ENCODE data around the gene ALDH6A1. TPM values are rescaled to one million over a fixed set of nuclear protein-coding genes. Genes with fewer than 3 reads are reported as not detected.

The ALDH6A1 gene
- total and polyA plus RNA-seq, 2 experiments from 2014 or later = 76.8 to 83.8 TPM

DNA sequence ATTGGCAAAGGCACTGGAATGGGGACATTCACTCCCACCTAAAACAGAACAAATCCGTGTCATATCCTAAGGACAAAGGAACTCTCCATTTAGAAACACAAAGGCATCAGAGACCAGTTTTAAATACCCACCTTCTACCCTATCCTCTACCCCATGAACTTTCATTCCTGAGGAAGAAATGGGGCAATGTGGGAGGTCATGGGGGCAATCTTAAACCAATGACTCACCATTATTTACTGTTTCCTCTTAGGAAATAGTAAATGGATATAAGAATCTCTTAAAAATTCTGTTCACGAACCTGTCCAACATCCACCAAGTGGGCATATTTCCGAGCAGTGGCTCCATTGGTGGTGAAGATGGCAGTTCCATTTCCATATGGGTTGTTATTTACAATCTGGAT, 19.4 kb downstream of the ALDH6A1 start:
- no peaks in the 10 kb centered on the region for H3K27me3 ChIP-seq
- H3K9me3 ChIP-seq (ENCODE audit: low read depth) = no peaks in the 10 kb centered on the region
- TF ChIP-seq EZH2 (IDR thresholded peaks at IDR 0.05; ENCODE audit: borderline replicate concordance) (no peak), EZH2phosphoT487 (IDR thresholded peaks at IDR 0.05; ENCODE audit: low read depth, severe bottlenecking, unreplicated experiment) (no peak)
- TF ChIP-seq, protein P1, sequence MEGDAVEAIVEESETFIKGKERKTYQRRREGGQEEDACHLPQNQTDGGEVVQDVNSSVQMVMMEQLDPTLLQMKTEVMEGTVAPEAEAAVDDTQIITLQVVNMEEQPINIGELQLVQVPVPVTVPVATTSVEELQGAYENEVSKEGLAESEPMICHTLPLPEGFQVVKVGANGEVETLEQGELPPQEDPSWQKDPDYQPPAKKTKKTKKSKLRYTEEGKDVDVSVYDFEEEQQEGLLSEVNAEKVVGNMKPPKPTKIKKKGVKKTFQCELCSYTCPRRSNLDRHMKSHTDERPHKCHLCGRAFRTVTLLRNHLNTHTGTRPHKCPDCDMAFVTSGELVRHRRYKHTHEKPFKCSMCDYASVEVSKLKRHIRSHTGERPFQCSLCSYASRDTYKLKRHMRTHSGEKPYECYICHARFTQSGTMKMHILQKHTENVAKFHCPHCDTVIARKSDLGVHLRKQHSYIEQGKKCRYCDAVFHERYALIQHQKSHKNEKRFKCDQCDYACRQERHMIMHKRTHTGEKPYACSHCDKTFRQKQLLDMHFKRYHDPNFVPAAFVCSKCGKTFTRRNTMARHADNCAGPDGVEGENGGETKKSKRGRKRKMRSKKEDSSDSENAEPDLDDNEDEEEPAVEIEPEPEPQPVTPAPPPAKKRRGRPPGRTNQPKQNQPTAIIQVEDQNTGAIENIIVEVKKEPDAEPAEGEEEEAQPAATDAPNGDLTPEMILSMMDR (IDR thresholded peaks at IDR 0.05; ENCODE audit: poor library complexity) = no peak
- no peak overlapping the region for H3K4me3 ChIP-seq
- 91% methylated on average over 3 of the region's 3 CpGs for WGBS (ENCODE audit: low lambda C conversion rate, missing lambda C conversion rate)
- no peak for DNase-seq (ENCODE audit: low spot score)
- no peak overlapping the region for H2AFZ ChIP-seq
- H3K27ac ChIP-seq = no peak overlapping the region
- H3K79me2 ChIP-seq = no peaks in the 10 kb centered on the region
- no peaks in the 10 kb centered on the region for H4K20me1 ChIP-seq (ENCODE audit: insufficient read depth, poor library complexity, severe bottlenecking)
- no peaks in the 10 kb centered on the region for H3K4me1 ChIP-seq (ENCODE audit: insufficient read depth)
- H3K9me2 ChIP-seq (replicated peaks; ENCODE audit: insufficient read depth) = no peaks in the 10 kb centered on the region
- no peaks in the 10 kb centered on the region for H3K36me3 ChIP-seq (replicated peaks; ENCODE audit: insufficient read depth, low read depth)
- H3K4me2 ChIP-seq = no peak overlapping the region

DNA sequence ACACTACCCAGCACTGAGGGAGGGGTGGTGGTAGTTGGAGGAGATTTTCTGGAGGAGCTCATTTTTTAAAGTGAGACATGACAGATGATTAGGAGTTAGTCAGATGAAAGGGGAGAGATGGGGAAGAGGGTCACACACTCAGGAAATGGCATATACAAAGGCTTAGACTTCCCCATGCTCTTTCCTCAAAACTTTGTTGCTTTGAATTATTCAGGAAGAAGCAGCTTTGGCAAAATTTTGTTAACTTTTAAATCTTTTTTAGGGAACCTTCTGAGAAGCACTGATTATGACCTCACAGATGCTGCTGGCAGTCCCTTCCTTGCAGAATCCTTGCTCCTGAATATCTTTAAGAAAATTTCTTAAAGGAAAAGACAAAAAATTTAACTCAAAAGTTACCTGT, 19.8 kb downstream of the ALDH6A1 start:
- H3K4me3 ChIP-seq = no peak overlapping the region
- H3K27ac ChIP-seq = no peak overlapping the region
- H2AFZ ChIP-seq = no peak overlapping the region
- H3K4me2 ChIP-seq = no peak overlapping the region
- no peaks in the 10 kb centered on the region for H3K79me2 ChIP-seq
- H3K9me2 ChIP-seq (replicated peaks; ENCODE audit: insufficient read depth) = no peaks in the 10 kb centered on the region
- no peaks in the 10 kb centered on the region for H3K9me3 ChIP-seq (ENCODE audit: low read depth)
- no peaks in the 10 kb centered on the region for H3K4me1 ChIP-seq (ENCODE audit: insufficient read depth)
- DNase-seq (ENCODE audit: low spot score) = no peak
- H4K20me1 ChIP-seq (ENCODE audit: insufficient read depth, poor library complexity, severe bottlenecking) = no peaks in the 10 kb centered on the region
- no peaks in the 10 kb centered on the region for H3K36me3 ChIP-seq (replicated peaks; ENCODE audit: insufficient read depth, low read depth)
- TF ChIP-seq, protein P1 (IDR thresholded peaks at IDR 0.05; ENCODE audit: poor library complexity) = no peak
- TF ChIP-seq EZH2 (IDR thresholded peaks at IDR 0.05; ENCODE audit: borderline replicate concordance) (no peak), EZH2phosphoT487 (IDR thresholded peaks at IDR 0.05; ENCODE audit: low read depth, severe bottlenecking, unreplicated experiment) (no peak)
- no peaks in the 10 kb centered on the region for H3K27me3 ChIP-seq

- Histone ChIP-seq H3K9me2 (replicated peaks; ENCODE audit: insufficient read depth) (no peaks in the 10 kb centered on the region), H3K27ac (peak overlapping the region; percentile 20), H4K20me1 (ENCODE audit: insufficient read depth, poor library complexity, severe bottlenecking) (no peaks in the 10 kb centered on the region), H3K4me1 (ENCODE audit: insufficient read depth) (no peaks in the 10 kb centered on the region), H3K4me2 (no peak overlapping the region), H3K36me3 (replicated peaks; ENCODE audit: insufficient read depth, low read depth) (no peaks in the 10 kb centered on the region), H3K9me3 (ENCODE audit: low read depth) (no peaks in the 10 kb centered on the region), H3K79me2 (no peaks in the 10 kb centered on the region), H3K27me3 (no peaks in the 10 kb centered on the region), H2AFZ (no peak overlapping the region), H3K4me3 (no peak overlapping the region)
- DNase-seq (ENCODE audit: low spot score) = no peak
- 100% methylated on average over 2 of the region's 2 CpGs for WGBS (ENCODE audit: low lambda C conversion rate, missing lambda C conversion rate)
- TF ChIP-seq EZH2 (IDR thresholded peaks at IDR 0.05; ENCODE audit: borderline replicate concordance) = no peak
- no peak for TF ChIP-seq EZH2phosphoT487 (IDR thresholded peaks at IDR 0.05; ENCODE audit: low read depth, severe bottlenecking, unreplicated experiment)
- TF ChIP-seq, protein P1 (IDR thresholded peaks at IDR 0.05; ENCODE audit: poor library complexity) = no peak
Measured at GRCh38 chr14:74062809-74063150, 21.5 kb downstream of the ALDH6A1 start.

- WGBS (ENCODE audit: low lambda C conversion rate, missing lambda C conversion rate) = 75% methylated on average over 3 of the region's 3 CpGs
- H3K79me2 ChIP-seq = no peaks in the 10 kb centered on the region
- no peaks in the 10 kb centered on the region for H3K9me2 ChIP-seq (replicated peaks; ENCODE audit: insufficient read depth)
- TF ChIP-seq EZH2phosphoT487 (IDR thresholded peaks at IDR 0.05; ENCODE audit: low read depth, severe bottlenecking, unreplicated experiment) (no peak), EZH2 (IDR thresholded peaks at IDR 0.05; ENCODE audit: borderline replicate concordance) (no peak)
- TF ChIP-seq, protein P1 (IDR thresholded peaks at IDR 0.05; ENCODE audit: poor library complexity) = no peak
- no peaks in the 10 kb centered on the region for H4K20me1 ChIP-seq (ENCODE audit: insufficient read depth, poor library complexity, severe bottlenecking)
- no peak overlapping the region for H3K4me3 ChIP-seq
- H3K4me1 ChIP-seq (ENCODE audit: insufficient read depth) = no peaks in the 10 kb centered on the region
- H3K36me3 ChIP-seq (replicated peaks; ENCODE audit: insufficient read depth, low read depth) = no peaks in the 10 kb centered on the region
- no peak for DNase-seq (ENCODE audit: low spot score)
- no peaks in the 10 kb centered on the region for H3K9me3 ChIP-seq (ENCODE audit: low read depth)
- H3K27me3 ChIP-seq = no peaks in the 10 kb centered on the region
- H2AFZ ChIP-seq = no peak overlapping the region
- H3K27ac ChIP-seq = no peak overlapping the region
- no peak overlapping the region for H3K4me2 ChIP-seq
Measured at GRCh38 chr14:74049876-74050495, 34.3 kb downstream of the ALDH6A1 start.

Data from hepatocyte (in vitro differentiated cells).